ENCODE data around the gene FCHSD2. TPM values are rescaled to one million over a fixed set of nuclear protein-coding genes. Genes with fewer than 3 reads are reported as not detected.

The FCHSD2 gene
- total RNA-seq, 1 experiment from 2014 or later, result 22.6 TPM

DNA sequence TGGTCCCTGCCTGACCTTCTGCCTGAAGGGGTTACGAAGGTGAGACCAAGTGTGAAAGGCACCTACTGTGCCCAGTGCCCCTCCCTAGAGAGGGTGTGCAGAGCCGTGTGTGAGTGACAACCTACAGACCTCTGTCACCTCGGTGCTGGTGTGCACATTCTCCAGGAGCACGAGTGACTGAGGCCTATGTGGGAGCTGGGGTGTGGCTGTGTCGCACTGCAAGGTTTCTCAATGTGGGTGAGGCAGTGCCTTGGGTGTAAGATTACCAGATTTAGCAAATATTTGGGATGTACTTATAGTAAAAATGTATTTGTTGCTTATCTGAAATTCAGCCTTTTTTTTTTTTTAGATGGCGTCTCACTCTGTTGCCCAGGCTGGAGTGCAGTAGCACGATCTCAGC is 353.9 kb downstream of the FCHSD2 start:
- H3K27me3 ChIP-seq (ENCODE audit: insufficient read depth, low read depth), result no peaks in the 10 kb centered on the region
- peak overlapping the region; percentile 3; the same call in 1 of the 2 replicates for H3K27ac ChIP-seq
- H3K4me3 ChIP-seq, result no peak overlapping the region
- intact Hi-C loops (cut with micrococcal nuclease; ENCODE audit: unreplicated experiment), result no loop called here
- ChIA-PET POLR2A (ENCODE audit: unreplicated experiment) (interaction anchor here (0.5 kb wide), 1 partner anchor 19 kb away, joined by 3 read pairs; no protein-coding TSS in a partner anchor), CTCF (interaction anchor here (0.6 kb wide), 1 partner anchor 253 kb away, joined by 3 read pairs; no protein-coding TSS in a partner anchor)
- no peak for DNase-seq
- no peaks in the 10 kb centered on the region for H3K79me2 ChIP-seq (ENCODE audit: low read depth)
- no TSS peak for BruUV-seq (replicated peaks)
- H3F3A ChIP-seq (ENCODE audit: insufficient read depth, low read depth), result peaks cover 55% of the 10 kb centered on the region
- no peak for TF ChIP-seq EZH2 (IDR thresholded peaks at IDR 0.05; ENCODE audit: low read depth)
- TF ChIP-seq, protein P1, sequence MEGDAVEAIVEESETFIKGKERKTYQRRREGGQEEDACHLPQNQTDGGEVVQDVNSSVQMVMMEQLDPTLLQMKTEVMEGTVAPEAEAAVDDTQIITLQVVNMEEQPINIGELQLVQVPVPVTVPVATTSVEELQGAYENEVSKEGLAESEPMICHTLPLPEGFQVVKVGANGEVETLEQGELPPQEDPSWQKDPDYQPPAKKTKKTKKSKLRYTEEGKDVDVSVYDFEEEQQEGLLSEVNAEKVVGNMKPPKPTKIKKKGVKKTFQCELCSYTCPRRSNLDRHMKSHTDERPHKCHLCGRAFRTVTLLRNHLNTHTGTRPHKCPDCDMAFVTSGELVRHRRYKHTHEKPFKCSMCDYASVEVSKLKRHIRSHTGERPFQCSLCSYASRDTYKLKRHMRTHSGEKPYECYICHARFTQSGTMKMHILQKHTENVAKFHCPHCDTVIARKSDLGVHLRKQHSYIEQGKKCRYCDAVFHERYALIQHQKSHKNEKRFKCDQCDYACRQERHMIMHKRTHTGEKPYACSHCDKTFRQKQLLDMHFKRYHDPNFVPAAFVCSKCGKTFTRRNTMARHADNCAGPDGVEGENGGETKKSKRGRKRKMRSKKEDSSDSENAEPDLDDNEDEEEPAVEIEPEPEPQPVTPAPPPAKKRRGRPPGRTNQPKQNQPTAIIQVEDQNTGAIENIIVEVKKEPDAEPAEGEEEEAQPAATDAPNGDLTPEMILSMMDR (conservative IDR thresholded peaks at IDR 0.05), result no peak
- no peaks in the 10 kb centered on the region for H4K20me1 ChIP-seq (ENCODE audit: insufficient read depth)
- no peaks in the 10 kb centered on the region for H3K9me2 ChIP-seq (ENCODE audit: insufficient read depth)
- peaks cover 77% of the 10 kb centered on the region for H3K4me1 ChIP-seq (replicated peaks; ENCODE audit: insufficient read depth)
- no peaks in the 10 kb centered on the region for H3K9me3 ChIP-seq (ENCODE audit: insufficient read depth, low read depth)
- H3K36me3 ChIP-seq (ENCODE audit: low read depth), result no peaks in the 10 kb centered on the region
- H2AFZ ChIP-seq, result no peak overlapping the region
- H3K4me2 ChIP-seq, result peak overlapping the region; percentile 15

DNA sequence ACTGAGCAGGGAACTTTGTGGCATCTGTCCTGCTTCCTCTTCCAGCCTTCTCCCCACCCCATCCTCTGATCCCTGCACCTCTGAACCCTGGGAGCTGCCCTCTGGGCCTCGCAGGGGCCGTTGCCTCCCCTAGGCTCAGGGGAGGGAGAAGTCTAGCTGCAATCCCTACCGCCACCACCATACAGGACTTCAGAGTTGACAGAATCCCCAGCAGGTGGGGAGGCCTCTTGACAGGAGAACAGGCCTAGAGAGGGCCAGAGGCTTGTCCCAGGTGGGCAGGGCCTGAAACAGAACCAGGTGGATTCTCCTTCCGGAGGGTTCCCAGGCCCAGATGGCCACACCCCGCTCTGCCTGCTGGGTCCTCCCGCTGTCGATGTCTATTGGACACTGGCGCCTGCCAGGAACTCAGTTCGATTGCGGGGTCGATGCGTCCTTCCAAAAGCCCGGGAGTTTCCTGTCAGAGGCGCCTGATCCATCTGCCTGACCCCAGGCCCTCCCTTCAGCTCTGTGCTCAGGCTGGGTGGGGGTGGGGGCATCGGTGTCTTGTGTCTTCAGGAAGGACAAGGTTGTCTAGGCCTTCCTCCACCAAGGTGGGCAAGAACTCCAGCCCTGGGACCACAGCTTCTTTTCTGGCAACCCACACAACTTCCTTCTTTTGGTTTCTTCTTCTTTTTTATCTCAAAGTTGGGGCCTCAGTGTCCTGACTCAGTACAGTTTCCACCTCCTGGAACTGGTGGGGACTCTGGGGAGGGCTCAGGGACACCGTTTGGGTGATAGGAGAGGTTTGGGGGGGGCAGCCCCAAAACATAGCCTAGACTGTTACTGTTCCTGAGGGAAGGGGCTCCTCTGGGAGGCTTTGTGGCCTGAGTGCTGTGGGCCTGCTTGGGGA is 354.7 kb downstream of the FCHSD2 start:
- H4K20me1 ChIP-seq (ENCODE audit: insufficient read depth), result no peaks in the 10 kb centered on the region
- ChIA-PET POLR2A (ENCODE audit: unreplicated experiment) (interaction anchor here (0.5 kb wide), 1 partner anchor 18 kb away, joined by 3 read pairs; no protein-coding TSS in a partner anchor), CTCF (interaction anchor here (0.6 kb wide), 1 partner anchor 253 kb away, joined by 3 read pairs; no protein-coding TSS in a partner anchor)
- DNase-seq, result no peak
- no peak for TF ChIP-seq EZH2 (IDR thresholded peaks at IDR 0.05; ENCODE audit: low read depth)
- TF ChIP-seq, protein P1 (conservative IDR thresholded peaks at IDR 0.05), result no peak
- no peak overlapping the region for H2AFZ ChIP-seq
- H3K4me1 ChIP-seq (replicated peaks; ENCODE audit: insufficient read depth), result peaks cover 74% of the 10 kb centered on the region
- H3K36me3 ChIP-seq (ENCODE audit: low read depth), result no peaks in the 10 kb centered on the region
- H3K27me3 ChIP-seq (ENCODE audit: insufficient read depth, low read depth), result no peaks in the 10 kb centered on the region
- no TSS peak for BruUV-seq (replicated peaks)
- H3K27ac ChIP-seq, result peak overlapping the region; percentile 80
- peak overlapping the region; percentile 58 for H3K4me2 ChIP-seq
- peaks cover 61% of the 10 kb centered on the region for H3F3A ChIP-seq (ENCODE audit: insufficient read depth, low read depth)
- intact Hi-C loops (cut with micrococcal nuclease; ENCODE audit: unreplicated experiment), result no loop called here
- no peak overlapping the region for H3K4me3 ChIP-seq
- H3K9me3 ChIP-seq (ENCODE audit: insufficient read depth, low read depth), result no peaks in the 10 kb centered on the region
- H3K9me2 ChIP-seq (ENCODE audit: insufficient read depth), result no peaks in the 10 kb centered on the region
- no peaks in the 10 kb centered on the region for H3K79me2 ChIP-seq (ENCODE audit: low read depth)

Other genes with a start within 250 kb of the FCHSD2 start
- 19.8 and 22.5 TPM in 2 replicates for gene P2RY2, start 76.0 kb upstream of the FCHSD2 start, total RNA-seq (2021)
- 29.7 and 34.7 TPM in 2 replicates for gene P2RY6, start 130.0 kb upstream of the FCHSD2 start, total RNA-seq (2021)
- 56.9 and 62.1 TPM in 2 replicates for gene ARHGEF17, start 166.0 kb upstream of the FCHSD2 start, total RNA-seq (2021)
- gene RELT, start 234.1 kb upstream of the FCHSD2 start, total RNA-seq (2021), result 7.8 and 10.7 TPM in 2 replicates

Data from PC-9 (cell line).